Left cardiac atrium (tissue), 4 donors: Measurements from ENCODE around the gene UQCC3. TPM values are rescaled to one million over a fixed set of nuclear protein-coding genes. Genes with fewer than 3 reads are reported as not detected.
A peak's percentile ranks its signal among the peaks of the same experiment; 100 is the strongest.
"Not testable (repeated sequence)": the region's sequence is repeated elsewhere in the genome, so short reads cannot be mapped to it uniquely, and the experiment has no call there.

Experiments
- ATAC-seq, 2 donors: fragments of 200-7000 bp; cut with Tn5 transposase; one replicate each; pipeline ENCODE4 v1.9.1; 2020; ENCODE audit warnings: mild to moderate bottlenecking in 2 of 2, moderate library complexity in 2 of 2
- DNase-seq: peaks from one replicate; pipeline ENCODE4 v3.0.0-alpha.2; 2020
- intact Hi-C, 2 donors: fragments of 100-400 bp; cut with DNase I; formaldehyde crosslinking; loops; one replicate each; pipeline versions ENCODE4 v1.14.1 to v1.15.1; 2022 to 2023
- long read RNA-seq: library from polyadenylated mRNA; unstranded; transcript quantifications from one replicate; pipeline ENCODE4 v2.0.0, GENCODE V29; 2021
- total RNA-seq, 2 donors: library from RNA; stranded (reverse); fragmentation: NEBNext Ultra II Directional; extraction: Animal tissue kit (Norgen Biotek cat#: 25700); gene quantifications; one replicate each; pipeline ENCODE4 v1.2.1, GENCODE V29; 2021
- donor health status: DM: no; HTN: yes; CAD: no.
- donor health status: DM: no; HTN: yes; CAD: no; lungs with severe emphysema.
- donor health status: DM: yes; HTN: yes; CAD: no.
- donor health status: Dilated cardiomyopathy.

The UQCC3 gene, protein sequence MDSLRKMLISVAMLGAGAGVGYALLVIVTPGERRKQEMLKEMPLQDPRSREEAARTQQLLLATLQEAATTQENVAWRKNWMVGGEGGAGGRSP
- 1 to 10 TPM; 6.2 to 7.0 TPM for total RNA-seq
- long read RNA-seq, partial matches to known transcripts = 0 of 2 reads
- long read RNA-seq, other reads (novel, unspliced or antisense) = 0 of 2 reads

DNA sequence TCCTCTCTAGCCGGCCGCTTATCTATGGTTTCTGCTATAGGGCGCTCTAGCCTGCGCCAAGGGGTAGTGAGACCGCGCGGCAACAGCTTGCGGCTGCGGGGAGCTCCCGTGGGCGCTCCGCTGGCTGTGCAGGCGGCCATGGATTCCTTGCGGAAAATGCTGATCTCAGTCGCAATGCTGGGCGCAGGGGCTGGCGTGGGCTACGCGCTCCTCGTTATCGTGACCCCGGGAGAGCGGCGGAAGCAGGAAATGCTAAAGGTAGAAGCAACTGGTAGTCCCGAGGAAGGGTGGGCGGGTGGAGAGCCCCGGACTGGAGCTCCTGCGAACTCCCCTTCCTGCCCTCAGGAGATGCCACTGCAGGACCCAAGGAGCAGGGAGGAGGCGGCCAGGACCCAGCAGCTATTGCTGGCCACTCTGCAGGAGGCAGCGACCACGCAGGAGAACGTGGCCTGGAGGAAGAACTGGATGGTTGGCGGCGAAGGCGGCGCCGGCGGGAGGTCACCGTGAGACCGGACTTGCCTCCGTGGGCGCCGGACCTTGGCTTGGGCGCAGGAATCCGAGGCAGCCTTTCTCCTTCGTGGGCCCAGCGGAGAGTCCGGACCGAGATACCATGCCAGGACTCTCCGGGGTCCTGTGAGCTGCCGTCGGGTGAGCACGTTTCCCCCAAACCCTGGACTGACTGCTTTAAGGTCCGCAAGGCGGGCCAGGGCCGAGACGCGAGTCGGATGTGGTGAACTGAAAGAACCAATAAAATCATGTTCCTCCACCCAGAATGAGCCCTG lies at the start of gene UQCC3, which contains the start of gene LBHD1:
TSS of gene UQCC3 (plus strand) at position 66 of the 782 bp plus-strand sequence. CDS start at position 139, 73 bp downstream.
TSS of gene LBHD1 (minus strand) at position 660 of the 782 bp plus-strand sequence. CDS start 2,236 bp downstream, outside the sequence.
- DNase-seq (peak; percentile 79), ATAC-seq (peak; percentile 87 to 88)
- intact Hi-C loops = no loop called here

DNA sequence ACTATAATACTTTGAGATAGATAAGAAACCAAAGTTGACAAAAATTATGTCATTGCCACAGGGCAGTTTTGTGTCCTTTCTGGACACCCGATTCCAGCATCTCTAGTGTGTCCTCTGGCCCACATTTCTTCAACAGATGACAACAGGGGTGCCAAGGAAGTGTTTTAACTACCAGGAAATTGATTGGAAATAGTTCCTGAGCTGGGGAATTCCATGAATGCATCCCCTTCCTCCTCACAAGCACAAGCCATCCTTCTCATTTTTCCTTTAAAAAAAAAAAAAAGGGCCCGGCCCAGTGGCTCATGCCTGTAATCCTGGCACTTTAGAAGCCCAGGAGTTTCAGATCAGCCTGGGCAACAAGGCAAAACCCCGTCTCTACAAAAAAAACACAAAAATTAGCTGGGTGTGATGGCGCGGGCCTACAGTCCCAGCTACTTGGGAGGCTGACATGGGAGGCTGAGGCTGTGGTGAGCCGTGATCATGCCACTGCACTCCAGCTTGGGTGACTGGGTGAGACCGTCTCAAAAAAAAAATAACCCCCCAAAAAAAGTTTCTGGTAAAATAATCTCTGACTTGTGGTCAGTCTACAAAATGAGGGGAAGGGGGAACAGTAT lies 48.9 kb upstream of the UQCC3 start:
- no peak for ATAC-seq
- no peak for DNase-seq
- intact Hi-C loops = no loop called here

DNA sequence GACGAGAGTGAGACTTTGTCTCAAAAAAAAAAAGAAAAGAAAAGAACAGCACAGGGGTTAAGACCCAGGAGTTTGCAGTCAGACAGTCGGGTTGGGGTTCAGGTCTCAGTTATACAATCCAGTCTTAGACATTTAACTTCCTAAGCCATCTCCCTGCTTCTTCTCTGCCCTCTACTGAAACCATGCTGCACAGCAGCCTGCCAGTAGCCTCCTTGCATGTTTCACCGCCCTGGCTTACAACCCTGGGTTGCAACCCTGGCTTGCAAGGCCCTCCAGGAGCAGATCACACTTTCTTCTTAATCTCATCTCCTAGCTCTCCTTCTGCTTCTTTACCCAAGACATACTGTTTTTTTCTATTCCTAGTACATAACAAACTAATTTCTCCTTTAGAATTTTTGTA lies 43.8 kb upstream of the UQCC3 start:
- DNase-seq (no peak), ATAC-seq (no peak)
- intact Hi-C loops = no loop called here

DNA sequence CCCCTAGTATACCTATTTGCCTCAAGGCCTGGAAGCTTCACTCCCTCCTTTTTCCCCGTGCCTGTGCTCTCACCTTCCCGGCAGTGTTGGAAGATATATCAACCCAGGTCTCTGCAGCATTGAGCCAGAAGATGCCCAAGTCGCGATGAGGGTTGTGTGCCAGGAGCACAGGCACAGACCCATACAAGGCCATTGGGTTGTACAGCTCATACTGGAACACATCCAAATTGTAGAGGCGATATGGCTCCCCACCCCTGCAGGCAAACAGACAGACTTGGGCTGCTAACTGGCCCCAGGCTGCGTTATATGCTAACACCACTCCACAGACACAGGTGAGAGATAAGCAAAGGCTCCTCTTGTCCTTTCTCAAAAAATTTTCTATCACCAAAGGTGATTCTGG lies 39.0 kb upstream of the UQCC3 start:
- intact Hi-C loops = no loop called here
- no peak for ATAC-seq
- DNase-seq = no peak

DNA sequence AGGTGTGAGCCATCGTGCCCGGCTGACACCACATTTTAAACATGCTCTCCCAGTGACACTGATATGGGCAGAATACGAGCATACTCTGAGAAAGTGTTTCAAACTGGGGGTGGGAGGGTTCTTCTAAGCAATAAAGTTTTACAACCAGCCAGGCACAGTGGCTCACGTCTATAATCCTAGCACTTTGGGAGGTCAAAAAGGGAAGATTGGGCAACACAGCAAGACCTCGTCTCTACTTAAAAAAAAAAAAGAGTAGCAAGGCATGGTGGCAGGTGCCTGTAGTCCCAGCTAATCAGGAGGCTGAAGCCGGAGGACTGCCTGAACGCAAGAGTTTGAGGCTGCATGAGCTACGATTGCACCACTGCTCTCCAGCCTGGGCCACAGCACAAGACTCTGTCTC lies 27.3 kb upstream of the UQCC3 start:
- DNase-seq (no peak), ATAC-seq (no peak)
- intact Hi-C loops = no loop called here

DNA sequence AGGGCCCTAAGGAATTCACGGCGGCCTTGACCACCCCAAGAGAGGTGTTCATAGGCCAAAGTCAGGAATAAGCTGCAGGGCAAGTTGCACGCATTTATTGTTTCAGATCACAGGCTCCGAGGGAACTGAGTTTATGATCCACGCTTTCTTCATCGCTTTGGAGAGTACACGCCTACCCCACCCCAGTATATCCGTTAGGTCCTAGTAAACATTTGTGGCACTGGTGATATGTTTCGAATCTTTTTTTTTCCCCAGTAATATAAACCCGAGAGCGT lies 25.9 kb upstream of the UQCC3 start:
- DNase-seq (no peak), ATAC-seq (no peak)
- intact Hi-C loops = no loop called here

DNA sequence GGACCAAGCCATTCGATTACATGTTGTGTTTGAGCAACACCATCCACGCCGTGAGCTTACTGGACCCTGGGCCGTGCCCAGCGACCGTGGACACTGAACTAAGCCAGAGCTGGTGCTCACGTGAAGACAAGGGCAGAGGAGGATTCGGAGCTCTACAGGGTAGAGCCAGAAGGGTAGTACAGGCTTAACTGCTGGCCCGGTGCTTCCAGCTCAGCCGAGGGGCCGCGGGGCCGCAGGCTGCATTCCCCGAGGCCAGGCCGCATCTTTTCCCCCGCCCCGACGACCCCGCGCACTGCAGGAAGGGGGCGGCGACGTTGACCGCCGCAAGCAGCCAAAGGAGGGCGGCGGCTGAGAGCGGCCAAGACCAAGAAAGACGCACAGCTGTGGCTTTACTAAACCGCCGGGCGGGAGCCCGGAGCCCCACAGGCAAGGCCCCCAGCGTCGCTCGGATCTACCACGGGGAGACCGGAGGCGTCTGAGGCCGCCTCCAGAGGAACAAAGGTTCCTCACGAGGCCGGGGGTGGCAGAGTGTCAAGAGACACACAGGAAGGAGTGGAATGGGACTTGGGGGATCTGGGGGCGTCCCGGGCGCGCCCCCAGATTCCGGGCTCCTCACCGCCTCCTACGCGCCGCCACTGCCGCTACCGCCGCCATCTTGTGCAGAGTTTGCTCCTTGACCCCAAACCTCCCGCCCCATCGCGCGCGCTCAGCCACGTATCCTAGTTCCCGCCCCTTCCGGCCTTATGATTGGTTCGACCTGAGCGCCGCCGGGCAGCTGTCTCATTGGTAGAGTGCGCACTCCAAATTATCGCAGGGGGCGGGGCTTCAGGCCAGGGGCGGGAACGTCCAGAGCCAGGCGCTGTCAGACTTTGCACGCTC lies 25.3 kb upstream of the UQCC3 start, which contains the start of gene GANAB:
TSS of gene GANAB (minus strand) at position 668 of the 879 bp plus-strand sequence. CDS start at position 654, 14 bp downstream.
- DNase-seq = peak; percentile 100
- intact Hi-C loops = no loop called here

DNA sequence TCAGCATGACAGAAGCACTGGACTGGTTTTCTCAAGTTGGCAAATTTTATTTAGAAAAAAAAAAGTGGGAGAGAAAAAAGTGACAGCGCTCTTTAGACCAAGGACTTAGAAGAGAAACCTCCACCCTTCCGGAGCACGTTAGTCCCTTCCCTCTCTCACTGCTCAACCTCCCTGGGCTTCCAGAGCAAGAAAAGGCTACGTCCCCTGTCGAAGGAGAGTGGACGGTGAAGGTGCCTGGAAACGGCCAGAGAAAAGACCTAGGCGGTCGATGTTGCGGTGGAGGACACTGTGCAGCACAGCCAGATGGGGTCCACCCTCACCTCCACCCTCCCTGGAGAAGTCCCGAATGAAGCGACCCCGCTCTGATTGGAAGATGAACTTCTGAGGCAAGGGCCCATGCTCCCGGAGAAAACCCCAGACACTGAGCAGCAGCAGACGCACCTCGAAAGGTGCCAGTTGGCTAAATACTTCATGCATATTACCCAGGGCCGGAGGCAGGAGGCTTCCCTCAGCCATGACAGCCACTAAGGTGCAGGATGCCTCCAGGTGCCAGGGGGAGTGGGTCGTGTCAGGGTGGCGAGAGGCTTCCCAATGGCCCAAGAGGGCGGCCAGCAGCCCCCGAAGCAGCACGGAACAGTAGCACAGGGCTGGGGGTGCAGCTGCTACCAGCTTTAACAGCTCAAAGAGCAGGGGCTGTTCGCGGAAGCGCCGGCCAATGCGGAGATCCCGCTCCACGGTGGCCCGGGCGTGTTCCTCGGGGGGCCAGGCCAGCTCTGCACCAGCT lies 24.5 kb upstream of the UQCC3 start:
- ATAC-seq = no peak

More for the DNA sequence above, 25.3 kb upstream of the UQCC3 start, which contains the start of gene GANAB:
- peak; percentile 98 for ATAC-seq

DNA sequence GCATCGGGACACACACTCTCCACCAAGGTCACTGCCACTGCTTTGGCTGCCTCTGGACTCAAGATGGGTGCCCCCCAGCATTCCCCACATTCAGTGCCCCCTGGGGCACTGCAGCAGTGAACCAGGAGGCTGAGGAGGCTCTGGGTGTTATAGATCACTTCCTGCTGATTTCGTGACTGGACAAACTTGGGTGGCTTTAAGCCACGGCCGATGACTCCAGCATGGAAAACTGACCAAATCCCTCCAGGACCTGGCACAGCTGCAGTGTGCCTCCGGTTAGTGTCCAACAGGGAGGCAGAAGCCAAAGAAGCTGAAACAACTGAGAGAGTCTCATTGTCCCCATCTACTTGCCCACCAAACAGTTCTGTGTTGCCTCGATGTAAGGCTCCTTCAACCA lies 23.9 kb upstream of the UQCC3 start:
- DNase-seq = no peak
- intact Hi-C loops = no loop called here
- no peak for ATAC-seq

More for the DNA sequence above, 24.5 kb upstream of the UQCC3 start:
- intact Hi-C loops = no loop called here
- DNase-seq = peak; percentile 31

DNA sequence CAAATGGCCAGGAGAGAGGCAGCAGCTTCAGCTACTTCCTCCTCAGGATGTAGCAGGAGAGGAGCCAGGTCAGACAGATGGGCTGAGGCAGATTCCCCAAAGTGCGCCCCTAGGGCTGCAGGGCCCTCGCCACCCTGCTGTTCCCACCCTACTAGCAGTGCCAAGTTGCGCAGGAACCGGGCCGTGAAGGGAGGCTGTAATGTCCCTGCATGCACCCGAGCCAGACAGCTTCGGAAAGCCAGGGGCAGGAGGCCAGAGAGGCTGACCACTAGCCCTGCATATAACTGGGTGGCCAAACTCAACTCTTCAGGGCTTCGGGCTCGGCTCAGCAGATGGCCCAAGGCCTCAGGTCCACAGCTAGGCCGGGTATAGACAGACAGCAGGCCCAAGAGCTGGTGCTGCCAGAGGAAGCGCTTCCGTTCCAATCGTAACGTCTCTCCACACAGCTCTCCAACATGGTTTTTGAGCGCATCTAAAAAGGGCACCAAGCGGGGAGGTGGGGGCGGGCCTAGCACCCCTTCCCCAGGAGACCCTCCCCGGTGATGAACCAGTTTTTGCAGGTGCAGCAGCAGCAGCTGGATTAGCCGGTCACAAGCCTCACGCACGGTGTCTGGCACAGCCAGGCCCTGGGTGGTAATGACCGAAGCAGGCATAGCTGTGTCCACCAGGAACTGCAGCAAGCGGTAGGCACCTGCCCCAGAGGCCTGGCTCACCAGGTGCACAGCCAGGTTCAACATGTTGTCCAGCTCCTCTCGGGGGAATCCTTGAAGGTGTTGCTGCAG lies 23.1 kb upstream of the UQCC3 start:
- no peak for ATAC-seq
- intact Hi-C loops = no loop called here
- DNase-seq = no peak

DNA sequence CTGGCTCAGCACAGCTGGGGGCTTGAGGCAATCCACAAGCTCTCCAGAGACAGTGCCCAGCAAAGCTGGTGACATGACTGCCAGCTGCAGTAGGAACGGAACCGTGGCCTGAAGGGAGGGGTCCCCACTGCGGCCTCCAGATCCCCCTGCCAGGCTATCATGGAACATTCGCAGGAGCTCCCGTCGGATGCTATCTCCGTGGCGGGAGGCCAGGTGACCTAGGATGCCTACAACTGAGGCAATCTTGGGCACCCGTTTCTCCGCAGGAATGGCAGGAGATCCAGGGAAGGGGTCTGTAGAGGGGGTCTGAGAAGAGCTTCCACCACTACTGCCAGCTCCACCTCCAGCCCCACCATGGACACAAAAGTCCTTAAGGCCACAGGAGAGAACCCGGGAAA lies 22.5 kb upstream of the UQCC3 start:
- no peak for DNase-seq
- intact Hi-C loops = no loop called here
- no peak for ATAC-seq

DNA sequence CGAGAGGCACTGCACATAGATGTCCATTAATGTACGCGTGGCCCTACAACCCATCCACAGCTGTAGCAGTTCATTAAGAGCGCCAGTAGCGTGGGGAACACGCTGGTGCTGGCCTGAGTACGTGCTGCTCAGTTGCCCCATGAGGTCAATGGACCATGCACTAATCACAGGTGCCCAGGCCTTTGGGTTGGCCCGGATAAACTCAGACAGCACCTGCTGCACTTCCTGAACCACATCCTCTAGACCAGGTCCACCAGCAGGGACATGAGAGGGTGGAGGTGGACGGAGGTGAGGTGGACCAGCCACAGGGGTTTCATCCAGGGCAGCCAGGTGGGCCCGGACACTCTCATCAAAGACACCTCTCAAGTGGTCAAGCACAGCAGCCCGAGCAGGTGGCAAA lies 22.0 kb upstream of the UQCC3 start:
- intact Hi-C loops = no loop called here
- no peak for DNase-seq
- no peak for ATAC-seq

DNA sequence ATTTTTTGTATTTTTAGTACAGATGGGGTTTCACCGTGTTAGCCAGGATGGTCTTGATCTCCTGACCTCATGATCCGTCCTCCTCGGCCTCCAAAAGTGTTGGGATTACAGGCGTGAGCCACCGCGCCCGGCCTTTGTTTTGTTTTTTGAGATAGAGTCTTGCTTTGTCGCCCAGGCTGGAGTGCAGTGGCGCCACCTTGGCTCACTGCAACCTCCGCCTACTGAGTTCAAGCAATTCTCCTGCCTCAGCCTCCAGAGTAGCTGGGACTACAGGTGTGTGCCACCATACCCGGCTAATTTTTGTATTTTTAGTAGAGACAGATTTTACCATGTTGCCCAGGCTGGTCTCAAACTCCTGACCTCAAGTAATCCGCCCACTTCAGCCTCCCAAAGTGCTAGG lies 21.2 kb upstream of the UQCC3 start:
- DNase-seq, ATAC-seq, intact Hi-C loops: not testable (repeated sequence)

DNA sequence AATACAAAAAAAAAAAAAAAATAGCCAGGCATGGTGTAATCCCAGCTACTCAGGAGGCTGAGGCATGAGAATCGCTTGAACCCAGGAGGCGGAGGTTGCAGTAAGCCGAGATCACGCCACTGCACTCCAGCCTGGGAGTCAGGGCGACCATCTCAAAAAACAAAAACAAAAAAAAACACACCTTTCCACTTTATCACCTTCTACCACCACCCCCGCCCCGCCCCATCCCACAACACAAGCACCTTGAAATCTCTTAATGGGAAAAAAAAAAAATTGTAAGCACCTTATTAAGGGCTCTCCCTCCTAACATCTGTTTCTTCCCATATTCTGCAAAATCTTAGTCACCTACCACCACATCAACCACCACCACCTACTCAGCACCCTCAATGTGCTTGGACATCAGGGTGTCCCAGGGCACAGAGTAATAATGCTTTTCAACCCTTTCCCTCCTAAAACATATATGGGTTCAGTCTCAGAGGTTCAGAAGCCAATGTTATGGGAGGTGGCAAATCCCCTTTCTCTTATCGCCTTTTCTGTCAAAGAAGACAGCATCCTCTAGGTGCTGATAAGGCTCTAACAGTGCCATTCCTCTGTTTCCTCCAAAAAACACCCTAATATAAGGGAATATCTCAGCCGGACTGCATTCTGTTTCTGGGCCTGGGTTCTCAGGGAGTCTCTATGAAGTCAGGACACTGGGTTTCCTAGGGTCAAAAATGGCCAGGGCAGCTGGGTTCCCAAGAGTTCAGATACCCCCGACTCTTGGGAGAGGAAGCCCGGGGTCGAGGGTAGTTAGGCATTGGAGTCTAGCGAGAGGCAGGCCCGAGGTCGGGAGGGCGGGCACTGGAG lies 19.1 kb upstream of the UQCC3 start:
- ATAC-seq = no peak
- DNase-seq = no peak

DNA sequence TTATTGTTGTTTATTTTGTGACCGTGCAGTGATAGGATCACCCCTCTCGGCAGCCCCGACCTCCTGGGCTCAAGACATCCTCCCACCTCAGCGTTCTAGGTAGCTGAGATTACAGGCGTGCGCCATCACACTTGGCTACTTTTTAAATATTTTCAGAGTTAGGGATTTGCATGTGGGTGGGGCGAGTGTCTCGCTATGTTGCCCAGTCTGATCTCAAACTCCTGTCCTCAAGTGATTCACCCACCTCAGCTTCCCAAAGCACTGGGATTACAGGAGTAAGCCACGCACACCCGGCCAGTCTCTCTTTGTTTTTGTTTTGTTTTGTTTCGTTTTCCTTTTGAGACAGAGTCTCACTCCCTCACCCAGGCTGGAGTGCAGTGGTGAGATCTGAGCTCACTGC lies 17.2 kb upstream of the UQCC3 start:
- ATAC-seq = no peak
- DNase-seq = no peak
- intact Hi-C loops = no loop called here

More for the DNA sequence above, 19.1 kb upstream of the UQCC3 start:
- intact Hi-C loops = no loop called here

DNA sequence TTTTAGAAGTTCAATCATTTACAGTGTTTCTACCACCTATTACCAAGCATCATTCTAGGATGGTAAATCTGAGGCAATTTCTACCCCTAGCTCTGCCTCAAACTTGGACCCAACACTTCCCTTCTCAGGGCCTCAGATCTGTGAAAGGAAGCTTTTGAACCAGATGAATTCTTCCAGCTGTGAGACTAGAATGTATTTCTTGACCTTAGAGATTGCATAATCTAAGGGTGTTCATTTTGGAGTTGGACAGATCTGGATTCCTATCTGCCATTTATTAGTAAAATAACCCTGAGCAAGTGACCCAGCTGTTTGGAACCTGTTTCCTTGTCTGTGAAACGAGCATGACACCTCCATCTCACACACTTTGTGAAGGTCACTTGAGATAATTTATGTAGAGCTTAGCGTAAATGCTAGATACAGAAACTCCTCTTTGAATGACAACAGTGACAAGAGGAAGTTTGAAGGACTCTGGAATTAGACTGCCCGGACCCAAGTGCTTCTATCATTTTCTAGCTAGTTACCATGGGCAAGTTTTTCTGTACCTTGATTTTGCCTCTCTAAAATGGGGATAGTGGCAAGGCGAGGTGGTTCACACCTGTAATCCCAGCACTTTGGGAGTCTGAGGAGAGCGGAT lies 14.6 kb upstream of the UQCC3 start:
- ATAC-seq = no peak
- DNase-seq = no peak
- intact Hi-C loops = no loop called here
